PC-9 (cell line): ENCODE measurements around the gene ISCA2. TPM values are rescaled to one million over a fixed set of nuclear protein-coding genes. Genes with fewer than 3 reads are reported as not detected.
A peak's percentile ranks its signal among the peaks of the same experiment; 100 is the strongest.

Experiments
- BruUV-seq: library from RNA; stranded (reverse); fragments of 400-500 nt; replicated peaks from 2 replicates; lab custom pipeline; 2021; lab: Mats Ljungman, UMichigan
- CTCF ChIA-PET: fragments of 300-600 bp; sonication (Branson Sonifier 250); formaldehyde crosslinking; loops from one replicate; lab custom pipeline; 2022; ENCODE audit warnings: antibody characterized with exemption; lab: Charles Lee
- POLR2A ChIA-PET: fragments of 300-600 bp; sonication (Branson Sonifier 250); formaldehyde crosslinking; loops from one replicate; lab custom pipeline; 2022; ENCODE audit warnings: antibody characterized with exemption; ENCODE audit not compliant: unreplicated experiment; lab: Charles Lee
- DNase-seq, 2 experiments: peaks; one replicate each; pipeline versions ENCODE4 v3.0.0 to v3.0.0-alpha.2; 2015 to 2022; ENCODE audit warnings: mixed read lengths in 1 of 2
- H2AFZ ChIP-seq: fragments of 200-600 bp; sonication (generic); 2 replicates; pipeline ENCODE4 v1.8.1; 2017; ENCODE audit warnings: antibody characterized with exemption
- H3F3A ChIP-seq: fragments of 200-600 bp; sonication (generic); 2 replicates; pipeline ENCODE4 v1.8.1; 2017; ENCODE audit warnings: antibody characterized with exemption, mild to moderate bottlenecking, low read depth; ENCODE audit not compliant: insufficient read depth
- H3K27ac ChIP-seq: fragments of 200-600 bp; sonication (generic); 2 replicates; pipeline ENCODE4 v1.6.1; 2016; ENCODE audit warnings: mixed run types
- H3K27me3 ChIP-seq: fragments of 200-600 bp; sonication (generic); 2 replicates; pipeline ENCODE4 v1.6.1; 2016; ENCODE audit warnings: low read depth, mixed run types; ENCODE audit not compliant: insufficient read depth
- H3K36me3 ChIP-seq: fragments of 200-600 bp; sonication (generic); 2 replicates; pipeline ENCODE4 v1.6.1; 2016; ENCODE audit warnings: low read depth, mixed run types
- H3K4me1 ChIP-seq: fragments of 200-600 bp; sonication (generic); replicated peaks from 2 replicates; pipeline ENCODE4 v1.6.1; 2016; ENCODE audit warnings: mixed run types; ENCODE audit not compliant: insufficient read depth
- H3K4me2 ChIP-seq: fragments of 200-600 bp; sonication (generic); 2 replicates; pipeline ENCODE4 v1.6.1; 2017; ENCODE audit warnings: mixed run types
- H3K4me3 ChIP-seq: fragments of 200-600 bp; sonication (generic); 2 replicates; pipeline ENCODE4 v1.6.1; 2016; ENCODE audit warnings: mixed run types
- H3K79me2 ChIP-seq: fragments of 200-600 bp; sonication (generic); 2 replicates; pipeline ENCODE4 v1.6.1; 2017; ENCODE audit warnings: low read depth, mixed run types
- H3K9me2 ChIP-seq: fragments of 200-600 bp; sonication (generic); 2 replicates; pipeline ENCODE4 v1.8.1; 2017; ENCODE audit warnings: mild to moderate bottlenecking; ENCODE audit not compliant: insufficient read depth
- H3K9me3 ChIP-seq: fragments of 200-600 bp; sonication (generic); 2 replicates; pipeline ENCODE4 v1.8.1; 2016; ENCODE audit warnings: low read depth; ENCODE audit not compliant: insufficient read depth
- H4K20me1 ChIP-seq: fragments of 200-600 bp; sonication (generic); 2 replicates; pipeline ENCODE4 v1.8.1; 2017; ENCODE audit not compliant: insufficient read depth
- EZH2 ChIP-seq: fragments of 200-600 bp; sonication (generic); IDR thresholded peaks from 2 replicates; pipeline ENCODE4 v1.8.0; 2017; ENCODE audit warnings: antibody characterized with exemption, low read depth
- intact Hi-C: fragments of 100-400 bp; cut with micrococcal nuclease; formaldehyde crosslinking; loops from one replicate; pipeline ENCODE4 v1.10.0; 2022; ENCODE audit not compliant: unreplicated experiment
- total RNA-seq: library from RNA; stranded (reverse); gene quantifications from 2 replicates; pipeline ENCODE4 v1.2.3, GENCODE V29; 2021
- TF ChIP-seq, protein P1 (sequence below): fragments of 200-600 bp; sonication (generic); conservative IDR thresholded peaks from 2 replicates; pipeline ENCODE4 v1.6.1; 2017; ENCODE audit warnings: mixed run types, antibody characterized with exemption, mild to moderate bottlenecking, moderate library complexity

ISCA2 gene
- total RNA-seq, 1 experiment from 2014 or later: 86.5 TPM

- no peaks in the 10 kb centered on the region for H3K9me3 ChIP-seq
- TF ChIP-seq EZH2: no peak
- TF ChIP-seq, protein P1, sequence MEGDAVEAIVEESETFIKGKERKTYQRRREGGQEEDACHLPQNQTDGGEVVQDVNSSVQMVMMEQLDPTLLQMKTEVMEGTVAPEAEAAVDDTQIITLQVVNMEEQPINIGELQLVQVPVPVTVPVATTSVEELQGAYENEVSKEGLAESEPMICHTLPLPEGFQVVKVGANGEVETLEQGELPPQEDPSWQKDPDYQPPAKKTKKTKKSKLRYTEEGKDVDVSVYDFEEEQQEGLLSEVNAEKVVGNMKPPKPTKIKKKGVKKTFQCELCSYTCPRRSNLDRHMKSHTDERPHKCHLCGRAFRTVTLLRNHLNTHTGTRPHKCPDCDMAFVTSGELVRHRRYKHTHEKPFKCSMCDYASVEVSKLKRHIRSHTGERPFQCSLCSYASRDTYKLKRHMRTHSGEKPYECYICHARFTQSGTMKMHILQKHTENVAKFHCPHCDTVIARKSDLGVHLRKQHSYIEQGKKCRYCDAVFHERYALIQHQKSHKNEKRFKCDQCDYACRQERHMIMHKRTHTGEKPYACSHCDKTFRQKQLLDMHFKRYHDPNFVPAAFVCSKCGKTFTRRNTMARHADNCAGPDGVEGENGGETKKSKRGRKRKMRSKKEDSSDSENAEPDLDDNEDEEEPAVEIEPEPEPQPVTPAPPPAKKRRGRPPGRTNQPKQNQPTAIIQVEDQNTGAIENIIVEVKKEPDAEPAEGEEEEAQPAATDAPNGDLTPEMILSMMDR: no peak
- H3F3A ChIP-seq: peaks cover 41% of the 10 kb centered on the region
- ChIA-PET CTCF (interaction anchor here (0.9 kb wide), 1 partner anchor 107 kb away, joined by 3 read pairs; no protein-coding TSS in a partner anchor), POLR2A (interaction anchor here (0.7 to 1.2 kb wide), 2 partner anchors 16 to 262 kb away, joined by 3 read pairs; partner anchors contain the start of gene YLPM1)
- no peaks in the 10 kb centered on the region for H3K79me2 ChIP-seq
- no peak overlapping the region for H2AFZ ChIP-seq
- no peaks in the 10 kb centered on the region for H3K9me2 ChIP-seq
- H3K4me2 ChIP-seq: no peak overlapping the region
- H4K20me1 ChIP-seq: no peaks in the 10 kb centered on the region; the same call in 1 of the 2 replicates
- H3K4me3 ChIP-seq: no peak overlapping the region
- intact Hi-C loops: loop anchor here (2.0 kb wide), 1 partner anchor 303 kb away; no protein-coding TSS in a partner anchor
- peaks cover 14% of the 10 kb centered on the region; the same call in 1 of the 2 replicates for H3K36me3 ChIP-seq
- no peaks in the 10 kb centered on the region for H3K27me3 ChIP-seq
- BruUV-seq: no TSS peak
- H3K4me1 ChIP-seq: peaks cover 11% of the 10 kb centered on the region
- H3K27ac ChIP-seq: no peak overlapping the region
- no peak for DNase-seq
Observed at GRCh38 chr14:74501691-74502090, 8.1 kb downstream of the ISCA2 start.

DNA sequence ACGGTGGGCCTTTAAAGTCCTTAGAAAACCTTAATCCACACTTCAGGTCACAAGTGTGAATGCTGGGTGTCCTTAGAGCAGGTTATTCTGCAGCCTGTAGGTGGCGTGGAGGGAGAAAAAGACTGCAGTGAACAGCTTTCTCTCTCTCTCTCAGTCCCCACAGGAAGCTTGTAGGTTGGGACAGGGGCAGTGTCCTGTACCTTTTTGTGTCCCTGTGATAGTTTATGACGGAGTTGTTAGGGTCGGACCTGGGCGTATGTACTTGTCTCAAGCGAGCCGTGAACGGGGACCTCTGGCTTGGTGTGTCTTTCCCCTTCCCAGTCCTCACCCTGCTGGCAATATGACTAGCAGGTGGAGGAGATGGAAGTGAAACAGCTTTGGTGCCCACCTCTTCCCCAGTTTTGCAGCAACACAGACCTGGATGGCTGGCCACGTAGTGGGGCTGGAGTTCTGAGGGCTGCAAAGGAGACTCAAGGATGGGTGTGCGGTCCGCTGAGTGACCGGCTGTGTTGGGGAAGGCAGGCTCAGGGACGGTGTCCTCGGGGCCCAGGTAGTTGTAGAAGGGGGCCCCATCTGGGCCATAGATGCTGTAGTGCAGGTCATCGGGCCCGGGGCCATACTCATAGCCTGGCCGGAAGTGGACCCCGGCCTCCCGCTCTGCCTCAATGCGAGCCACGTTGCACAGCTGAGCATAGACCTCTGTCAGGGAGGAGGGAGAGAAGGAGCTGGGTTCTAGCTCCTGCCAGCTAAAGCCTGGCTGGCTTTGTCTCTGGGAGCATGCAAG is 8.9 kb downstream of the ISCA2 start:
- peaks cover 36% of the 10 kb centered on the region for H3F3A ChIP-seq
- H3K4me2 ChIP-seq: no peak overlapping the region
- POLR2A ChIA-PET: interaction anchor here (0.5 to 1.2 kb wide), 4 partner anchors 8 to 261 kb away, joined by 3 to 5 read pairs (median 4); partner anchors contain the start of gene YLPM1
- no peak for TF ChIP-seq EZH2
- TF ChIP-seq, protein P1: peak; percentile 76
- CTCF ChIA-PET: interaction anchor here (0.7 to 0.9 kb wide), 2 partner anchors 29 to 107 kb away, joined by 3 read pairs; no protein-coding TSS in a partner anchor
- no TSS peak for BruUV-seq
- intact Hi-C loops: no loop called here
- H3K9me2 ChIP-seq: no peaks in the 10 kb centered on the region
- H3K4me3 ChIP-seq: no peak overlapping the region
- H3K27ac ChIP-seq: no peak overlapping the region
- H3K9me3 ChIP-seq: no peaks in the 10 kb centered on the region
- H2AFZ ChIP-seq: no peak overlapping the region
- no peaks in the 10 kb centered on the region for H3K79me2 ChIP-seq
- DNase-seq: peak in 1 of 2 experiments; percentile 47
- H4K20me1 ChIP-seq: no peaks in the 10 kb centered on the region; the same call in 1 of the 2 replicates
- peaks cover 11% of the 10 kb centered on the region for H3K4me1 ChIP-seq
- H3K36me3 ChIP-seq: peaks cover 14% of the 10 kb centered on the region; the same call in 1 of the 2 replicates
- H3K27me3 ChIP-seq: no peaks in the 10 kb centered on the region

GRCh38 chr14:74503291-74503937 is 9.8 kb downstream of the ISCA2 start:
- intact Hi-C loops: no loop called here
- no peaks in the 10 kb centered on the region; the same call in 1 of the 2 replicates for H4K20me1 ChIP-seq
- ChIA-PET POLR2A (interaction anchor here (0.6 to 0.7 kb wide), 2 partner anchors 9 to 221 kb away, joined by 5 read pairs; no protein-coding TSS in a partner anchor), CTCF (no interaction called here)
- no peak overlapping the region for H3K27ac ChIP-seq
- no peak for TF ChIP-seq EZH2
- TF ChIP-seq, protein P1: no peak
- H3K4me3 ChIP-seq: no peak overlapping the region
- peaks cover 8% of the 10 kb centered on the region for H3K4me1 ChIP-seq
- H2AFZ ChIP-seq: no peak overlapping the region
- H3K4me2 ChIP-seq: no peak overlapping the region
- H3K36me3 ChIP-seq: peaks cover 14% of the 10 kb centered on the region; the same call in 1 of the 2 replicates
- H3K9me2 ChIP-seq: no peaks in the 10 kb centered on the region
- H3K9me3 ChIP-seq: no peaks in the 10 kb centered on the region
- no peak for DNase-seq
- H3K79me2 ChIP-seq: no peaks in the 10 kb centered on the region
- H3F3A ChIP-seq: peaks cover 26% of the 10 kb centered on the region; the same call in 1 of the 2 replicates
- no TSS peak for BruUV-seq
- no peaks in the 10 kb centered on the region for H3K27me3 ChIP-seq
